ENCODE measurements around the gene MICAL3.

DNA sequence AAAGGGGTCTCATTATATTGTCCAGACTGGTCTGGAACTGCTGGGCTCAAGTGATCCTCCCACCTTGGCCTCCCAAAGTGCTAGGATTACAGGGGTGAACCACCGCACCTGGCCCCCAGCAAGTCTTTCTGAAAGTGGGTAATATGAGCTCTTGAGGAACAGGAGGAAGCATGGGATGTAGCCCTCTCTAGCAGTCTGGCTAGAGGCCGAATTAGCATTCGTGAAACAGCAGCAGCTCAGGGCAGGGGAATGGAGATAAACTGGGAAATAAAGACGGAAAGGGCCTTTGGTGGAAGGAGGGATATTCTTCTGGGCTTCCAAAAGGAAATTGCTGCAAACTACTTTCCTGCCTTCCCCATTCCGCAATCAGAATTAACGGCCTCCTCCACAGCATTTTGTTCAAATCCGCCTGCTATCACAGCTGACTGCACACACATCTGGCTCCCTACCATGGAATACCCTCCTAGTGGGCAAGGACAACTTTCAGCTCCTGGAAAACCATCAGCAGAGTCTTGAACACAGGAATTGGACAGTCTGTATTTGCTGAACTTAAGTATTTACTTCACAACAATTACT is 44.3 kb downstream of the MICAL3 start:
- TF ChIP-seq, protein P1, sequence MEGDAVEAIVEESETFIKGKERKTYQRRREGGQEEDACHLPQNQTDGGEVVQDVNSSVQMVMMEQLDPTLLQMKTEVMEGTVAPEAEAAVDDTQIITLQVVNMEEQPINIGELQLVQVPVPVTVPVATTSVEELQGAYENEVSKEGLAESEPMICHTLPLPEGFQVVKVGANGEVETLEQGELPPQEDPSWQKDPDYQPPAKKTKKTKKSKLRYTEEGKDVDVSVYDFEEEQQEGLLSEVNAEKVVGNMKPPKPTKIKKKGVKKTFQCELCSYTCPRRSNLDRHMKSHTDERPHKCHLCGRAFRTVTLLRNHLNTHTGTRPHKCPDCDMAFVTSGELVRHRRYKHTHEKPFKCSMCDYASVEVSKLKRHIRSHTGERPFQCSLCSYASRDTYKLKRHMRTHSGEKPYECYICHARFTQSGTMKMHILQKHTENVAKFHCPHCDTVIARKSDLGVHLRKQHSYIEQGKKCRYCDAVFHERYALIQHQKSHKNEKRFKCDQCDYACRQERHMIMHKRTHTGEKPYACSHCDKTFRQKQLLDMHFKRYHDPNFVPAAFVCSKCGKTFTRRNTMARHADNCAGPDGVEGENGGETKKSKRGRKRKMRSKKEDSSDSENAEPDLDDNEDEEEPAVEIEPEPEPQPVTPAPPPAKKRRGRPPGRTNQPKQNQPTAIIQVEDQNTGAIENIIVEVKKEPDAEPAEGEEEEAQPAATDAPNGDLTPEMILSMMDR (IDR thresholded peaks at IDR 0.05), result no peak
- no peak for TF ChIP-seq POLR2A (IDR thresholded peaks at IDR 0.05)
